Neural progenitor cell (in vitro differentiated cells): ENCODE measurements around the gene PDLIM1.

Experiments
- CTCF ChIP-seq: fragments of 200-600 bp; sonication (generic); IDR thresholded peaks from 2 replicates; pipeline ENCODE4 v1.5.1; 2017; ENCODE audit warnings: antibody characterized with exemption, mild to moderate bottlenecking
- EZH2 ChIP-seq: fragments of 200-600 bp; sonication (generic); IDR thresholded peaks from 2 replicates; pipeline ENCODE4 v1.6.1; 2017; ENCODE audit warnings: antibody characterized with exemption, mild to moderate bottlenecking, moderate library complexity
- EZH2phosphoT487 ChIP-seq: fragments of 200-600 bp; sonication (generic); IDR thresholded peaks from 2 replicates; pipeline ENCODE4 v1.6.1; 2017; ENCODE audit warnings: antibody characterized with exemption

DNA sequence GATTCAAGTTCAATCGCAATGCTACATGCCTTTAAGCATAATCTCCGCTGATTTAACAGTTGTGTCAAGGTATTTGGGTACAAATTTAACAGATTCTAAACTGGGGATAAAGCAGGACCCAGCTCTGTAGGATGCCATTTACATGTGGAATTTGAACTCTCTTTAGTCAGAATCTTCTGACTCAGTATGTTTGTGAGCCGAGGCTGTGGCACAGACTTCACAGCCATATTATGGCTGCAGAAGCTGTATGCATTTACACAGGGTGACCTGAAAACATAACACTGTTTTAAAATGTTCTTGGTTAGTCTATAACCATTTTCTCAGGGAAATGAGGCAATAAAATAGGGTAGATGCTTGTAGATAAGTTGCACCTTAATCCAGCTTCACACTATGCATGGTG is 8.7 kb downstream of the PDLIM1 start:
- TF ChIP-seq CTCF (no peak), EZH2 (no peak), EZH2phosphoT487 (no peak)
